Upper lobe of left lung (tissue), 6 donors: ENCODE results near the gene BANP. TPM values are rescaled to one million over a fixed set of nuclear protein-coding genes. Genes with fewer than 3 reads are reported as not detected.
"Not testable (repeated sequence)": the region's sequence is repeated elsewhere in the genome, so short reads cannot be mapped to it uniquely, and the experiment has no call there.

ENCODE experiments used
- ATAC-seq, 2 donors: fragments of 200-7000 bp; cut with Tn5 transposase; one replicate each; pipeline ENCODE4 v1.9.1; 2022; ENCODE audit warnings: mild to moderate bottlenecking in 2 of 2, moderate library complexity in 2 of 2; ENCODE audit not compliant: low FRiP score in 2 of 2
- DNase-seq, 2 donors: peaks; one replicate each; pipeline ENCODE4 v3.0.0-alpha.2; 2019 to 2020
- H3K27ac ChIP-seq, 4 donors: fragments of 200-600 bp; sonication (generic); one replicate each; pipeline ENCODE4 v1.5.1; 2016 to 2019
- H3K27me3 ChIP-seq, 4 donors: fragments of 200-600 bp; sonication (generic); one replicate each; pipeline ENCODE4 v1.5.1; 2017 to 2019
- H3K36me3 ChIP-seq, 4 donors: fragments of 200-600 bp; sonication (generic); one replicate each; pipeline ENCODE4 v1.5.1; 2016 to 2019
- H3K4me1 ChIP-seq, 4 donors: fragments of 200-600 bp; sonication (generic); one replicate each; pipeline ENCODE4 v1.5.1; 2018 to 2019
- H3K4me3 ChIP-seq, 4 donors: fragments of 200-600 bp; sonication (generic); one replicate each; pipeline ENCODE4 v1.5.1; 2017 to 2019; ENCODE audit warnings: mild to moderate bottlenecking in 2 of 4, moderate library complexity in 1 of 4
- H3K9me3 ChIP-seq, 4 donors: fragments of 200-600 bp; sonication (generic); one replicate each; pipeline ENCODE4 v1.5.1; 2018 to 2019
- EP300 ChIP-seq, 4 donors: sonication (generic); formaldehyde crosslinking; IDR thresholded peaks; one replicate each; pipeline ENCODE4 v1.5.1; 2017; ENCODE audit warnings: antibody characterized with exemption in 4 of 4, control low read depth in 2 of 4
- POLR2A ChIP-seq, 4 donors: fragments of 450-650 bp; IDR thresholded peaks; one replicate each; pipeline ENCODE4 v1.5.1; 2016 to 2017; ENCODE audit warnings: antibody characterized with exemption in 4 of 4, mild to moderate bottlenecking in 2 of 4
- POLR2AphosphoS5 ChIP-seq, 2 donors: sonication (generic); formaldehyde crosslinking; IDR thresholded peaks; one replicate each; pipeline ENCODE4 v1.5.1; 2017; ENCODE audit warnings: antibody characterized with exemption in 2 of 2
- WGBS, 2 donors: methylation state at CpG; one replicate each; pipeline ENCODE4 v1.1.5; 2017 to 2018; 5-methylcytosine and 5-hydroxymethylcytosine counted together
- total RNA-seq, 6 donors: library from RNA; depleted of rRNA in 4 of 6; stranded (reverse); fragments of >200 nt in 4 of 6; gene quantifications; one replicate each; pipeline versions ENCODE4 v1.1.0 to v1.2.1, GENCODE V29; 2016 to 2021
- TF ChIP-seq, protein P1 (sequence below), 6 experiments: fragments of 450-650 bp in 4 of 6; fragments of 200-600 bp in 2 of 6; sonication (generic) in 2 of 6; IDR thresholded peaks; one replicate each; pipeline ENCODE4 v1.5.1; 2016 to 2019; ENCODE audit warnings: antibody characterized with exemption in 6 of 6
- donor health status: DM: no; HTN: no; CAD: no; lungs with moderate emphysema.
- donor health status: DM: no; HTN: yes; CAD: no; lungs with severe emphysema.

BANP gene
- total RNA-seq, 6 donors from 2014 or later: 15.2 to 47.1 (median 24.4) TPM

DNA sequence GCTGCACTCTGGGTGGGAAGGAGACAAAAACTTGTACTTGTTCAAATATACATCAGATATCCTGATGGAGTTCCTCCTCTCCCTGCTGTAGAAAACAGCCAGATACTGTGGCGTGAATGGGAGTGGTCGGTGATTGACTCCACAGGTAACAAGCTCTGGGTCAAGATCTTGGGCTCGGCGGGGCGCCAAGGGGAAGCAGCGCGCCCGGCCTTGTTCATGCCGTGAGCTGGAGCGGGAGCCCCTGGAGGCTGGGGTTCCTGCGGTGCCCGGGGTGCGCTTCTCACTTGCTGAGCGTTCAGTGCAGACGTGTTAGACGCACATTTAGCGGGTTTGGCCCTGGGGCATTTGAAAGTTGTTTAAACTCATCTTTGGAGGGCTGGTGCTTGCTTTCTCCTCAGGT, 44.4 kb downstream of the BANP start:
- H3K9me3 ChIP-seq: no peaks in the 10 kb centered on the region
- H3K27ac ChIP-seq: no peak overlapping the region
- 96 to 97% methylated on average over 16 to 17 of the region's 17 CpGs for WGBS, 2 donors
- TF ChIP-seq POLR2A (IDR thresholded peaks at IDR 0.05) (no peak), EP300 (IDR thresholded peaks at IDR 0.05) (no peak), POLR2AphosphoS5 (IDR thresholded peaks at IDR 0.05) (no peak)
- TF ChIP-seq, protein P1, sequence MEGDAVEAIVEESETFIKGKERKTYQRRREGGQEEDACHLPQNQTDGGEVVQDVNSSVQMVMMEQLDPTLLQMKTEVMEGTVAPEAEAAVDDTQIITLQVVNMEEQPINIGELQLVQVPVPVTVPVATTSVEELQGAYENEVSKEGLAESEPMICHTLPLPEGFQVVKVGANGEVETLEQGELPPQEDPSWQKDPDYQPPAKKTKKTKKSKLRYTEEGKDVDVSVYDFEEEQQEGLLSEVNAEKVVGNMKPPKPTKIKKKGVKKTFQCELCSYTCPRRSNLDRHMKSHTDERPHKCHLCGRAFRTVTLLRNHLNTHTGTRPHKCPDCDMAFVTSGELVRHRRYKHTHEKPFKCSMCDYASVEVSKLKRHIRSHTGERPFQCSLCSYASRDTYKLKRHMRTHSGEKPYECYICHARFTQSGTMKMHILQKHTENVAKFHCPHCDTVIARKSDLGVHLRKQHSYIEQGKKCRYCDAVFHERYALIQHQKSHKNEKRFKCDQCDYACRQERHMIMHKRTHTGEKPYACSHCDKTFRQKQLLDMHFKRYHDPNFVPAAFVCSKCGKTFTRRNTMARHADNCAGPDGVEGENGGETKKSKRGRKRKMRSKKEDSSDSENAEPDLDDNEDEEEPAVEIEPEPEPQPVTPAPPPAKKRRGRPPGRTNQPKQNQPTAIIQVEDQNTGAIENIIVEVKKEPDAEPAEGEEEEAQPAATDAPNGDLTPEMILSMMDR (IDR thresholded peaks at IDR 0.05): no peak
- peaks cover 0 to 16% (median 7%) of the 10 kb centered on the region in 4 donors for H3K36me3 ChIP-seq
- H3K4me3 ChIP-seq: no peak overlapping the region
- H3K4me1 ChIP-seq: no peaks in the 10 kb centered on the region
- ATAC-seq (no peak), DNase-seq (no peak)
- H3K27me3 ChIP-seq: no peaks in the 10 kb centered on the region

DNA sequence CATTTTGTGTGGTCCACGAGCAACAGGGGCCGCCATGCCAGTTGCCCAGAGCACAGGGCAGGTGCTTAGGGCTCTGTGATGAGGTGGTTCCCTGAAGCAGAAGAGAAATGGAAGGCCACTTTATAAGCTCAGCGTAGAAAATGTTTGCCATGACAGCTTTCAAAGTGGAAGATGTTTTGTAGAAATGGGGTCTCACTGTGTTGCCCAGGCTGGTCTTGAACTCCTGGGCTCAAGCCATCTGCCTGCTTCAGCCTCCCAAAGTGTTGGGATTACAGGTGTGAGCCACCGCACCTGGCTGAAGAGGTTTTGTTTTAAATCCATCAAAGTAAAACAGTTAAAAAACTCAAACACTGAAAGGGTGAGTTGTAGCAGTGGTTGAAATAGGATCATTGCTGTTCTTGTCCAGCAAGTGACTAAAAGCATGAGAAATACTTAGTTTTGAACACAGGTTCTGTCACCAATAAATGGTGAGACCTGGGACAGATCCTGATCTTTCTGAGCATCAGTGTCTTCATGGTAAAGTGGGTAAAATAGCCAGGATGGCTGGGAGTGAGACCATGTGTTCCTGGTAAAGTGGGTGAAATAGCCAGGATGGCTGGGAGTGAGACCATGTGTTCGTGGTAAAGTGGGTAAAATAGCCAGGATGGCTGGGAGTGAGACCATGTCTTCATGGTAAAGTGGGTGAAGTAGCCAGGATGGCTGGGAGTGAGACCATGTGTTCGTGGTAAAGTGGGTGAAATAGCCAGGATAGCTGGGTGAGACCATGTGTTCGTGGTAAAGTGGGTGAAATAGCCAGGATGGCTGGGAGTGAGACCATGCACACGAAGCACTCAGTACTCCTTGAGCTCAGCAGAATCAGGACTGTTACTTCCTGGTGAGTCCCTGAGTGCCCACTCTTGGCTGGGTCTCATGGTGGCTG, 46.0 kb downstream of the BANP start:
- 89 to 90% methylated on average over 8 of the region's 8 CpGs for WGBS, 2 donors
- no peak for ATAC-seq

DNA sequence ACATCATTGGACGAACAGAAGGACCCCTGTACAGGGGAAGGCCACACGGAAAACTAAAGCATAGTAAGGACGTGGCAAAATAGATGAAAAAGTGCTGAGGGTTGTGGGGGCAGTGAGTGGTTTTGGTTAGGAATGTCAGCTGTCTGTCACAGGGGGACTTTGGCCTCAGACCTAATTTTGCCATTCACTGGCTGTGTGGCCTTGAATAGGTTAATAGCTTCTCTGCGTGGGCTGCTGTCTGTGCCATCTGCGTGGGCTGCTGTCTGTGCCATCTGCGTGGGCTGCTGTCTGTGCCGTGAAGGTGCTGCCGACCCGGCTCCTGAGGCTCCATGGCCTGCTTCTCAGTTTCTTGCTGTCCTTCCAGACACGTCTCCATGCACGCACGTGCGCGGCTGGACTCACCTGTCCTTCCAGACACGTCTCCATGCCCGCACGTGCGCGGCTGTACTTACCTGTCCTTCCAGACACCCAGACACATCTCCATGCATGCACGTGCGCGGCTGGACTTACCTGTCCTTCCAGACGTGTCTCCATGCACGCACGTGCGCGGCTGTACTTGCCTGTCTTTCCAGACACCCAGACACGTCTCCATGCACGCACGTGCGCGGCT, 47.1 kb downstream of the BANP start:
- 90 to 93% methylated on average over 22 to 28 of the region's 32 CpGs for WGBS, 2 donors
- ATAC-seq, H3K27me3 ChIP-seq, H3K9me3 ChIP-seq, DNase-seq, H3K27ac ChIP-seq, H3K4me3 ChIP-seq, H3K4me1 ChIP-seq: not testable (repeated sequence)
- peaks cover 0 to 17% (median 8%) of the 10 kb centered on the region in 4 donors for H3K36me3 ChIP-seq

More for the DNA sequence above, 46.0 kb downstream of the BANP start:
- H3K36me3 ChIP-seq: peaks cover 0 to 17% (median 8%) of the 10 kb centered on the region in 4 donors
- no peak for DNase-seq
- no peaks in the 10 kb centered on the region for H3K4me1 ChIP-seq
- no peaks in the 10 kb centered on the region for H3K9me3 ChIP-seq
- TF ChIP-seq, protein P1 (IDR thresholded peaks at IDR 0.05): no peak
- TF ChIP-seq EP300 (IDR thresholded peaks at IDR 0.05) (no peak), POLR2A (IDR thresholded peaks at IDR 0.05) (no peak), POLR2AphosphoS5 (IDR thresholded peaks at IDR 0.05) (no peak)
- no peak overlapping the region for H3K27ac ChIP-seq
- H3K4me3 ChIP-seq: no peak overlapping the region
- no peaks in the 10 kb centered on the region for H3K27me3 ChIP-seq

DNA sequence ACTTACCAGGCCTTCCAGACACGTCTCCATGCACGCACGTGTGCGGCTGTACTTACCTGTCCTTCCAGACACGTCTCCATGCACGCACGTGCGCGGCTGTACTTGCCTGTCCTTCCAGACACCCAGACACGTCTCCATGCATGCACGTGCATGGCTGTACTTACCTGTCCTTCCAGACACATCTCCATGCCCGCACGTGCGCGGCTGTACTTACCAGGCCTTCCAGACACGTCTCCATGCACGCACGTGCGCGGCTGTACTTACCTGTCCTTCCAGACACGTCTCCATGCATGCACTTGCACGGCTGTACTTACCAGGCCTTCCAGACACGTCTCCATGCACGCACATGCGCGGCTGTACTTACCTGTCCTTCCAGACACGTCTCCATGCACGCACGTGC, 47.8 kb downstream of the BANP start:
- peaks cover 0 to 19% (median 8%) of the 10 kb centered on the region in 4 donors for H3K36me3 ChIP-seq
- H3K27ac ChIP-seq, H3K4me1 ChIP-seq, H3K9me3 ChIP-seq, ATAC-seq, H3K27me3 ChIP-seq, DNase-seq, H3K4me3 ChIP-seq: not testable (repeated sequence)
- WGBS, 2 donors: 94% methylated on average over 27 of the region's 29 CpGs; no CpG with 5 or more reads in 1 of the 2 donors

DNA sequence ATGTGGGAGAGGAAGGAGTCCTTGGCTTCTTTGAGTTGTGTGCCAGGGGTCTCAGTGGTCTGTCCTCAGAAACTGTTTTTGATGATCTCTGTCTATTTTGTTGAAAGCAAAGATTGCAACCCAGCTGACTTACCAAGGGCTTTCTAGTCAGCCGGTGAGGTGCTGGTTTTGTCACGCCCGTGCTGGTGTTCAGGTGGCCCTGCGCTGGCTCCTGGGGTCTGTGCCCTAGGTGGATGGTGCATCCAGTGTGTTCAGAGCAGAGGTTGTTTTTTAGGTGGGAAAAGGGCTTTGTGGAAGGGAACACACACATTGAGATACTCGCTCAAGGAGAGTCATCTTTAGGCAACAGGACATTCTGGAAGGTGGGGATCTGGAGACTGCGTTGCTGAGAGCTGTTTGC, 51.0 kb downstream of the BANP start:
- TF ChIP-seq, protein P1 (IDR thresholded peaks at IDR 0.05): no peak
- TF ChIP-seq POLR2AphosphoS5 (IDR thresholded peaks at IDR 0.05) (no peak), EP300 (IDR thresholded peaks at IDR 0.05) (no peak)
- WGBS, 2 donors: 98 to 99% methylated on average over 6 of the region's 6 CpGs
- DNase-seq (no peak), ATAC-seq (no peak)
- no peaks in the 10 kb centered on the region for H3K4me1 ChIP-seq
- no peak overlapping the region for H3K27ac ChIP-seq
- no peaks in the 10 kb centered on the region for H3K27me3 ChIP-seq
- no peak overlapping the region for H3K4me3 ChIP-seq
- no peaks in the 10 kb centered on the region for H3K9me3 ChIP-seq
- peaks cover 0 to 36% (median 18%) of the 10 kb centered on the region in 4 donors for H3K36me3 ChIP-seq
